HG03571 (cell line): Measurements from ENCODE around the gene CPEB4.
A peak's percentile ranks its signal among the peaks of the same experiment; 100 is the strongest.

ENCODE experiments used
- ATAC-seq: cut with Tn5 transposase; IDR thresholded peaks from one replicate; pipeline ENCODE4 v1.9.1; 2021; ENCODE audit not compliant: unreplicated experiment

Gene CPEB4

DNA sequence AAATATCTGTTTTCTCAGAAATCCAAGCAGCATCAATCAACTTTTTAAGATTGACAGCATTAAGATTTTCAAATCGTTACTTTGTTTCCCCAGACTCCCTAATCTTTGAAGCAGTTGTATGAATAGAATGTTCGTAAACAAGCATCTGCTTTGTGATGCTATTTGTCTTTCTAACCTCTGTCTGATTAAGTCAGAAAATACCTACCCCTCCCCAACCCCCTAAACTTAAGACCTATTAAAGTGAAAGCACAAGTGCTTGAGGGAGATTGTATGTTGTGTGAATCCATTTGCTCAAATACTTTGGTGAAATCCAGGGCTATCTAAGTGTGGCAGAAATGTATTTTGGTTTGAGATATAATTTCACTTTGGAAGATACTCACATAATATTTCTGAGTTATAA, 53.0 kb downstream of the CPEB4 start:
- no peak for ATAC-seq

DNA sequence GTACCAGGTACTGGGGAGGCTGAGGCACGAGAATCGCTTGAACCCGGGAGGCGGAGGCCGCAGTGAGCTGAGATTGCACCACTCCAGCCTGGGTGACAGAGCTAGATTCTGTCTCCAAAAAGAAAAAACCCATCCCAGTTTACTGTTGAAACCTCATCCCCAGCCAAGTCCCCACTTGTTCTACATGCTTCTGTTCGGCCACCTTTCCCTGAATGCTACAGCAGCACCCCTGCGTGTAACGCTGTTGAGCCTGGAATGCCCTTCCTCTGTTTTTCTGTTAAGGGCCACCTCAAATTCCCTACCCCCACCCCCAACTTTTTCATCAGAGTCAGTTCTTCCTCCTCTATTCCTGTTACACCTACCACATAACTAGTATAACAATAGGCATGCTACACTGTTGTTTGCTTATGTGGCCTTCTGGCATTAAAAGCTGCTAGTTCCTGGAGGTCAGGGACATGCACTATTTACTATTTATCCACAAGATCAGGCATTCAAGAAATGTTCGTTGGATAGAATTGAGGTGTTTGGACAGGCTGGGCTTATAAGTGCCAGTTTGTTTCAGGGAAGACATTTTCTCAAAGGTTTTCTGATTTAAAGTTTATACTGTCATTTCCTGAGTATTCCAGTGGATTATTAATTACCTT, 53.7 kb downstream of the CPEB4 start:
- ATAC-seq = no peak

DNA sequence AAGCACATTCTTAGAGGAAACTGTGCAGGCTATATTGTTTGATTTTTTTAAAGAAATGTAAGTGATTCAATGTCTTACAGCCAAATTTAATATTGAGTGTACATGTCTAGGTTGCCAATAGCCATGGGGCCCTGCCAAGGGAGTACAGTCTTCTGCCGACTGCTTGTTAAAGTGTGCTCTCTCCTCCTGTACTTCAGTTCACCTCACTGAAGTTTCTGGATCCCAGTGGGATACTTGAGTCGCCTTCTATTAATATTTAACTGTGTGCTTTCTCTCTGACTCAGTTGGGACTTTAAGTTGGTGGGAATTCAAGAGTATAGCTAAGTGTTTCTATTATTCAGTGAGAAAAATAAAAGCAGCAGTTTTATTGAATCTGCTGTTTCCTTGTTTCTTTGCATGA, 56.4 kb downstream of the CPEB4 start:
- no peak for ATAC-seq

DNA sequence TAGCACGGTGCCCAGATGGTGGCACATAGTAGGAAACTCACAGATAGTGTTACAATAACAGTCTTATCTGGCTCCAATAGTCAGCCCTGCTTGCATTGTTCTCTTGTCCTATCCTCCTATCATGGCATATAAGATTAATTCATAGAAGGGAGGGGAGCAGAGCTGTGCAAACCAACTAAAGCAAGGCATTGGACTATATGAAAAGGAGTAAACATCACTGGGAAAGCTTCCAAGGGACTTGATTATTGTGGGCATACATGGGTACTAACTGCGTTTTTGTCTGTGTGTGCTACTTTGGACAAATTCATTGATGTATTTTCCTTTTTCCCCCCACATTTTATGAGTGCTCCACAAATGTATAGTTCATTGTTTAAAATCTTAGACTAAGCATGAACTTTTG, 57.0 kb downstream of the CPEB4 start:
- ATAC-seq = no peak

DNA sequence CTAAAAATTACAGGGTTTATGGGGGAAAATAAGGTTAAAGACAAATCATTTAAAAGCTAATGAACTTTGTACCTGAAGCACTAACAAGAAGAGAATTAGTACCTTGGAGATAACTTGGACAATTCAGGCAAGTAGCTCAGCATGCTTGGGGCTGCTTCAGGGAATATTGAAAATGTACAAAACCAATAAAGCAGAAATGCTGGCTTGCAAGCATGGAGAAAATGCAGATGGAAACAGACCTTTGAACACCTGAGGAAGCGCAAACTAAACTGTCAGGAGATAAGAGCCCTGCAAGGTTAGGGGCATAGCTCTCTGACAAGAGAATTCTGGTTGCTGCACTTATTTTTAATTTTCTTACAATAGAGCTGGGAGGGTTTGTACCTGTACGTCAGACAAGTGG, 58.2 kb downstream of the CPEB4 start:
- no peak for ATAC-seq

DNA sequence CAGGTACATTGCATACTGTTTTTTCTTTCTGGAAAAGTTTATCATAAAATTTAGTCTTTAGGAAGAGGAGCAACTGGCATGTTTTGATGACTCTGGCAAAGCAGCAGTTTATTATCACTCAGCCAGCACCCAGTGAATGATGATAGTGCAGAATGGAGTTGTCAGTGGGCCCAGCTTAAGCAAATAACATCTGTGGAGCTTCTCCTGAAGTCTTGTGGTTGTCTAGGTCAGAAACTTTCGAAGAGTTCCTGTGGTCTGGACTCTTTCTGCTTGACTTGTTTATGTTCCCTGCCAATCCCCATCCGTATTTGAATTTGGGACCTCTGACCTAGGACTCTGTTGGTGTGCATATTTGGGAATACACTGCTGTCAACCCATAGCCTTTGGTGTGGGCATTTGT, 62.7 kb downstream of the CPEB4 start:
- ATAC-seq = no peak

DNA sequence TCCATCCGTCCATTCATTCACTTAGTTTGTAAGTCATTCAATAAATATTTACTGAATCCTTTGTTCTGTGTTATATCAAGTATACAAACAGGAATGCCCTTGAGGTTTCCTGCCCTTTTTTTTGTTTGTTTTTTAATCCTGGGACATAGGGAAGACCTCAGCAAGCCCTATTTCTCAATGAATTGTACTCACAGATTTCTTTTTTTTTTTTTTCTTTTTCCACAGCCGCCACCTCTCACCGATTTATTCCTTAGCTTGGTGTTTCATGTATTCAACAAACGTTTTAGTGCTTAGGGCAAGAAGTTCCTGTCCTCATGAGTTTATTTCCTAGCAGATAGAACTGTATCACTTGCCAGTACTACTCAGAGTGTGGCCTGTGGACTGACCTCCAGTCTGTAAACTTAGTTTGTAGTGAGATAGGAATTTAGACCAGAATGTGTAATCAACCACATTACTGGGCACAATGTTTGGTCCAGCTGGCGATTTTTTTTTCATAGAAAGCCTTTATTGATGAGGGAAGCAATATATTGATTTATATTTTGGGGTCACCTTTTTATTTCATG, 65.5 kb downstream of the CPEB4 start:
- ATAC-seq = no peak

DNA sequence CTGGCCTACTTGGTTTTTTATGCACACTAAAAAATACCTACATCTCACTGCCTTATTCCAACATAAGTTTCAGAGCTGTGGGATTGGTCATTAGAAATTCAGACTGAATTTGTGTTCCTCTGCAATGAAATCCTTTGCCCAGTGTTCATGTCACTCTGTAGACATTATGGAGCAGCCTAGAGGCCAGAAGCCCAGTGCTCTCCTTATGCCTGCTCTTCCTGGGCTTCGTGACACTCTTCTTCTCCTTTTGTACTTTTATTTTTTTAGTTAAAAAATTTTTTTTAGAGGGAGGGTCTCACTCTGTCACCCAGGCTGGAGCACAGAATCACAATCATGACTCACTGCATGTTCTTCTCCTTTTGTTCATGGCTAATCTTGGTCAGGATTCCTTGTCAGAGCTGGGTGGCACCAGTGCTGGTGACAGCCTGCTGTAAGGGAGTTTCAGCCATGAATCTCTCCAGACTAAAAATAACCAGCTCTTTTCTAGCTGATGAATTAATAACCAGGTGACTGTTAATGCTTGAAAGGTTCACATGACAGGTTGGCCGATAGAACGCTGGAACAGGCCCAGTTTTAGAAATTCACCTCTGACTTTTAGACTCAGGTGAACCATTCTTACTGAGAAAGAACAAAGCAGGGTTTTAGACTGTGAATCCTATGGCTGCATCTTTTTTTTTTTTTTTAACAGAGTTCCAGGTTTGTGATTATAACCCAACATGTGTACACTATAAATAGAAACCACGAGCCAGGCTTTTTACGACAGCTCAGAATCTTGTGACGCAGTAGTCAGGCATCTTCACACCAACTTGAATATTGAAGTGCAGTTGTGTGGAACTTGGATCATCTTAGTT, 66.7 kb downstream of the CPEB4 start:
- ATAC-seq = peak; percentile 76

DNA sequence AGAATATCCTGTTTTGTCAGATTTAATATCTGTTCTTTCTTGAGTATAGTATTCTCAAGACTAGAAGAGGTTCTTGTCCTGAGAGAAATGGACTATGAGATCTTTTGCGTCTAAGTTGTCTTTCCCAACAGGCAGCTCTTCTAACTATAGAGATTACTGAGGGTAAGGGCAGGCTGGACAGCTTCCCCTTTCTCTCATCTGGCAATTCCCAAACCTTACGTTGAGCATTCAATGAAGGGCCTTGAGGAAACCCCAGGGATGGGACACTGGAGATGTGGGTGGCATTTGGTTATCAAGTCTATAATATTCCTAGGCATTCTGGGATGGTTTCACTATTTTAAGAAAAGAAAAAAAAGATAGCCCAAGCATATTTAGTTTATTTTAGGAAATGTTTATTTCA, 72.8 kb downstream of the CPEB4 start:
- no peak for ATAC-seq

DNA sequence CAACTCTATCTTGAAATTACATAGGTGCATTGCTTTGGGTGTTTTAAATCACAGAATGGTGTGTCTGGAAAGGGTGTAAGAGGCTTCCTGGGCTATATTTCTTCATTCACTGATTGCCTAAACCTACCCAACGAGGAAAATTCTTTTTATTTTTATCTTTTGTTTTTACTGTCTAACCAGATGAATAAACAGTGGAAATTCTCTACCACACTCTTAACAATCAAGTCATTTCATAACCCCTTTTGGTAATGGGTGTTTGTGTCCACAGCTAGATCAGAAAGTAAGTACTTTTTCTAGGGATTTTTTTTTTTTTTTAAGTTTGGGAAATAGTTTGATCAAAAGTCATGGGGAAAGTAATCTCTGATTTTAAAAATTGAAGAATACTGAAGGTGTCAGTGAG, 73.3 kb downstream of the CPEB4 start:
- no peak for ATAC-seq

DNA sequence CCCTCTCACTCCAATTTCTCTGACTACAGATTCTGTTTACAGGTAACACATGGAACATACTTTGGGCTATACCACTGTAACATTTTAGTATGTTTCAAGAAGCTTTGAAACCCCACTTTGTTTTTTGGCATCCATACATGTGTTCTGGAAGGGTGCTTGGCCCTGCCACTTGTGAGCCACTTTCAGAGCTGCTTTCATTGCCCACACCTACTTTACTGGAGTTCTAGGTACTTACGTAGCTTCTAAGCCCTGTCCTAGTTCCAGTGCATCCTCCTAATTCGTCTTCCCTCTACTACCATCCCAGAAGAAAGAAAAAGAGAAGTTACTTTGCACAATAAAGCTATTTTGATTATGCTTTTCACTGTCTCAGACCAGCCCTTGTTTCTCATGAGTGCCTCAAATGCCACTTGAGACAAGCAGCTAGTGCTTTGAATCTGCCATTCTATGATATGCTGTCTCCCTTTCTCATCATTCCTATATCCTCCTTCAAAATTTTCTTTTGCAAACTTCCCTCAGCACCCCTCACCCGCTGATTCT, 74.4 kb downstream of the CPEB4 start:
- ATAC-seq = no peak

DNA sequence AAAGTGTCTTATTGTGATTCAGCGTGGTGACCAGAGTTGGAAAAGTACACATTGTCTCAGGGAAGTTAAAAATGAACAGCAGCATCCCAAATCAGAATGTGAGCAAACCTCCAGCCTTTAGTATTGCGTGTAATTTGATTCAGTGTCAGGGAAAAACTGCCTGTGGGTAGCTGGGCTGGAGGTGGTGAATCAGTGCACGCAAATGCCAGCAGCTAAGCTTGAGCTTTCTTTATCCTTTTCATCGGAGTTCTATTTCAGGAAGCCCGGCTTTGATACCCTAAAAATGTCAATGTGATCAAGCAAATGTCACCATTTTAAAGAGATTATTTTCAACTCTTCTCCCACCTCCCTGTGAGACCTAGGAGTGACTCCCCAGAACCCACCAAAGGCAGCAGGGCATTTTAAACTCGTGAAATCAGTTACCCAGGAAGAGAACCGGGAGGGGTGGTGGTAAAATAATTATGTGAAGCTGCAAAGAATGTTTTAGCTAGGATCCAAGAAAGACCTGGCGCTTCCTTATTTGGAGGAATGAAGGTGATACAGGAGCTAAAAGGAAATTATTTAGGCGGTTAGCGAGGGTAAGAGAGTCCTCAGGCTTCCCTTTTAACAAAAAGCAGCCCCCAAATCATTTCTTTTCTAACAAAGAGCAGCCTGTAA, 75.2 kb downstream of the CPEB4 start:
- no peak for ATAC-seq

DNA sequence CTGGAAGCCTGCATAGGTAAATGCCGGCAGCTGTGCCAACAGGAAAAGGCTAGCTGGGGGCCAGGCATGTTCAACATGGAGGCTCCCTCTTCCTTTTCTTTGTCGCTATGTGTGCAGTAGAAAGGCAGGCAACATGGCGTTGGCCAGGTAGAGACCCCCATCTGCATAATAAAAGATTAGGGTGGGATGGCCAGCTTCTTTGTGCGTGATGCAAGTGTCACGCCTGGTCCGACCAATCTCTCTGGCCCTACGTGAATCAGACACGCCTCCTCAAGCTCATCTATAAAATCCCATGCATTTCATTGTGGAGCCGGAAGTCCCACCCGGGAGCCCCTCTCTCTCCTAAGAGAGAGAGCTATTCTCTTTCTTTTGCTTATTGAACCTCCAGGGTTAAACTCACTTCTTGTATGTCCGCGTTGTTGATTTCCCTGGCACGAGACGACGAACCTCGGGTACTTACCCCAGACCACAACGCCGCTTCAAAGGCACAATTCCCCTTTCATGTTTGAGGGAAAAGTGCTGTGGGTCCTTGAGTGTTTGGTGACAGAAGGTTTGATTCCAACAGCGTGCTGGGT, 75.8 kb downstream of the CPEB4 start:
- ATAC-seq = no peak

DNA sequence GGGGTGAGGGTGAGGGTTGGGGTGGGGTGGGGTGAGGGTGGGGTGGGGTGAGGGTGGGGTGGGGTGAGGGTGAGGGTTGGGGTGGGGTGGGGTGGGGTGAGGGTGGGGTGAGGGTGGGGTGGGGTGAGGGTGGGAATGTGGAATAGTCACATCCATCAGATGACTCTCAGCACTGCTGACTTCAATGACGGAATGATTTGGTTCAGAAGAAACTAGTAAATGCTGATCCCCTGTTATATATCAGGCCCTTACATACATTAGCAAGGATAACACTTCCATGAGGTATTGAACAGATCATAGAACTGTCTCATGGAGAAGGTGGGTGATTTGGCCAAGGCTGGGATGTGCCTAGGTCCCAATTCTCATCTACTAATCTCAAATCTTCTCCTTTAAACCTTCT, 76.4 kb downstream of the CPEB4 start:
- no peak for ATAC-seq

DNA sequence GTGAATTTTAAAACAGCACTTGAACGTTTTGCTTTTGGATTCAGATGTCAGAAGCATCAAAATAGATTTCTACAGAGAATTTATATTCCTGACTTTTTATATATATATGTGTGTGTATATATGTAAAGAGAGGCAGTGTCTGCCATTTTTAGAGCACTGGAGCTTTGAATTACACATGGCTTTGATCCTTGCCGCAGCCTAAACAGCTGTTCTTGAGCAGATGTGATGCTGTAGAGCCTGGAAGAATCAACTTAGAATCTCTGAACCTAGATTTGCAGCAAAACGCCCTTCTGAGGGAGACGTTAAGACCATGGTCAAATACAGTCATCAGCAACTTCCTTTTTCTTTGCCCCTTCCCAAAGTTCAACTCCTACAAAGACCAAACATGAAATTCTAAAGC, 79.1 kb downstream of the CPEB4 start:
- no peak for ATAC-seq

DNA sequence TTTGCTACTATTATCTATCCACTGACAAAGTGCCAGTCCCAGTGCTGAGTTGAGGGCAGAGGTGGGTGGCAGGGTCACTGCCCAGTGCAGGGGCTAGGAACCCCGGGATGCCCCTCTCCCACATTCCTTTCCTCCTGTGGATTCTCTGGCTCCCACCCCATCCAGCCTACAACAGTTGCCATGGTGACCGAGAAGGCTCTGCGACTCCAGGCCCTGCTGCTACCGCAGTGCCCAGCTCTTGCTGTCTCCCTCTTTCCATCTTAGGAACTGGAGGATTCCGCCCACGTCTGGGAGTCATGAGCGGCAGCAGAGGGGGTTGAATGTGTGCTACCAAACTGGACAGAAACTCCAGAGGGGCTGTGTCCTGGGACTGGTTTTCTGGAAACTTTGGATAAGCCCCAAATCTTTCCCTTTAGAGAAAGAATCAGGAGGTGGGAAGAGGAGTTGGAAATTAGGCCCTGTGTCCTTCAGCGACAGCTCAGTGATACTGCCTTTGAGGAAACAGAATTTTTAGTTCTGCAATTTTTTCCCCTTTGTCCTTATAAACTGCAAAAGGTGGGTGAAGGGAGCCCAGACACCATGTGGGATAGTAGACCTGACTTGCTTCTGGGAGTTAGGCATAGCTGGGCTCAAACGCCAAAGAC, 80.1 kb downstream of the CPEB4 start:
- ATAC-seq = no peak

DNA sequence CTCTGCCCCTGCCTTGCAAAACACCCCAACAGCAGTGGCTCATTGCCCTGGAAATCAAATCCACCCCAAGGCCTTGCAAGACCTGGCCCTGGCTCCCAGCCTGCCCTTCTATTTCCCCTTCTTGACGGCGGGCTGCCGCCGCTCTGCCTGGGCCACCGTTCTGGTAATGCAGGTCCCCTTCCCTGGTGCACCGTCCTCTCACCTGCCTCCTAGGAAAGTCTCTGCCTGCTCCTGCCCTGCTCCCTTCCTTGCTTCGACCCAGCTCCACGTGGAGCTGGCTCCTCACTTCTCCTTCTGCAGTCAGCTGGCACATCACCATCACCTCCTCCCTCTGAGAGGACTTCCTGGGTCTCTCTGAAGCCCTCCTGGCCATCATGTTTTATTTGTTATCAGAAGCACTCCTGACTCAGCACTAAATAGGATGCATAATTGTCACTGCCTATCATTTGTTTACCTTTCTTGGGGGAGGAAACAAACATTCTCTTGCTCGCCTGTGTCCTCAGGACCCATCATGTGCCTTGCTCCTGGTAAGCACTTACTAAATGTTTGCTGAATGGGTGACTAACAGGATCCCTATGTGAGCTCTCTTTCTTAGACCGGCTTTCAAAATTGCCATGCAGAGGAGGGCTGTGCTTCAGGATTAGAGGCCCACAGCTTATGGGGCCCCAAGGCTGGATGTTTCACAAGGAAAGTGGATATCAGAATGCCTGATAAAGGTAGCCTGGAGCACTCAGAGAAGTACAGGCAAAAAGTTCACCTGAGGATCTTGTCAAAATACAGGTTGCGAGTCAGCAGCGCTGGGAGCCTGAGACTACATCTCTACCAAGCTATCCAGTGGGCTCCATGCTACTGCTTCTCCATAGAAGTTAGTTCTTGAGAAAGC, 81.3 kb downstream of the CPEB4 start:
- ATAC-seq = no peak

DNA sequence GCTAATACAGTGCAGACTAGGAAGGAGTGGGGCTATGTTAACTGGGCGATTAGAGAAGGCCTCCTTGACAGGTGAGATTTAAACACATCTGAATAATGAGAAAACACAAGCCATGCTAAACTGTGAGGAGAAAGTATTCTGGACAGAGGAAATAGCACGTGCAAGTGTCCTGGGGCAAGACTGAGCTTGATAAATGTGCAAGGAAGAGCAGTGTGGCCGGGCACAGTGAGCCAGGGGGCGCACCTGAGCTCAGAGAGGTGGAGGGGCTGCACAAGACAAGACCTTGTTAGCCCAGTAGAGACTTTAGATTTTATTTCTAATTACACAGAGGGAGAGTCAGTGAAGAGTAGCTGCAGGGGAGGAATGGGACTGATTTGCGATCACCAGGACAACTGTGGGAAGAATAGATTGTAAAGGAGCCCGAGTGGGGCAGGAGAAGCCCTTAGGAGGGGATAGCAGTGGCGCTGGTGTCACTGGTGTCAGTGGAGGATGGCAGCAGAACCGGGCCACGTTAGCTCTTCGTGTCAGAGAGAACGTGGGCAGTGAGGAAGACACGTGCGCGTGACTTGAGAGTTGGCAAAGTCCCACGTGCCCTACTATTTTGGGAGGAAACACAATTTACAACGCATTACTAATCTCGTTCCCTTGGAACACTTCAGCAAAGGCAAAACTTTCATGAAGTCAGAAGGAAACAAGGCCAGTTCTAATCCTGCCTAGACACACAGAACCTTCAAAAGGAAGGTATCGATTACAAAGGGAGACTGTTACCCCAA, 82.9 kb downstream of the CPEB4 start:
- ATAC-seq = no peak
